ENCODE results near the gene PLA2G2A. TPM values are rescaled to one million over a fixed set of nuclear protein-coding genes. Genes with fewer than 3 reads are reported as not detected.

PLA2G2A gene
- total RNA-seq, 6 experiments from 2014 or later: 109 to 1,136 (median 151) TPM

DNA sequence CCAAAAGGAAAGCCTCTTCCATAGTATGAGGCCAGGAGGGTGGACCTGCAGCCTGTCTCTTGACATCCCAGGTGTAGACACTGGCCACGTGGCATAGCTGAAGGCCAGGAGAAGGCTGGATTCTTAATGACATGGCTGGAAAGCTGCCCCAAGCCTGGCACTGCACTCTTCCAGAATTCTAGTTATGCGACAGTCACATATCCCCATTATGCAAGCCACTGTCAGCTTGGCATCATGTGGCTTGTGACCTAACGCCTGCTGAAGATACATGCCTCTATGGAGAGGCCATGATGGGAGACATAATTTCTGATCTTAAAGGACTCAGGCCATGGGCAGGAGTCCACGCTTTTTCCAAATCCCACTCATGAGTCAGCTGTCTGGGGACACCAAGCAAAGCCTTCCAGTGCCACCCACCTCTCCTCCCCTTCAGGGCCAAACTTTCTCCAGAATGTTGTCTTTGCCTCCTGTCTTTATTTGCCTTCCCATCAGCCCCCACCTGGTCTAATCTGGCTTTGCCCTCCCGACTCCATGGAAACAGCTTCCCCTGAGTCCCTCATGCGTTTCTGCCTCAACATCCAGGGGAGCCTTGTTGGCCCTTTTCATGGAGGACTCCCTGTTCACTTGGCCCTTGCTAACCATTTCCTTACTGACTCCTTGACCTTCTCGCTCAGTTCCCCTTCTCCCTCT, 3.0 kb downstream of the PLA2G2A start:
- DNase-seq (peak in 2 of 3 donors; percentile 37 to 60), ATAC-seq (peak in 2 of 4 donors; percentile 7 to 11)
- Histone ChIP-seq H3K27me3 (no peaks in the 10 kb centered on the region), H3K27ac (peak overlapping the region in 1 of 3 donors; percentile 71), H3K4me1 (peaks cover 0 to 50% (median 5%) of the 10 kb centered on the region in 4 donors), H3K36me3 (no peaks in the 10 kb centered on the region), H3K4me3 (no peak overlapping the region), H3K9me3 (no peaks in the 10 kb centered on the region)
- TF ChIP-seq, protein P1, sequence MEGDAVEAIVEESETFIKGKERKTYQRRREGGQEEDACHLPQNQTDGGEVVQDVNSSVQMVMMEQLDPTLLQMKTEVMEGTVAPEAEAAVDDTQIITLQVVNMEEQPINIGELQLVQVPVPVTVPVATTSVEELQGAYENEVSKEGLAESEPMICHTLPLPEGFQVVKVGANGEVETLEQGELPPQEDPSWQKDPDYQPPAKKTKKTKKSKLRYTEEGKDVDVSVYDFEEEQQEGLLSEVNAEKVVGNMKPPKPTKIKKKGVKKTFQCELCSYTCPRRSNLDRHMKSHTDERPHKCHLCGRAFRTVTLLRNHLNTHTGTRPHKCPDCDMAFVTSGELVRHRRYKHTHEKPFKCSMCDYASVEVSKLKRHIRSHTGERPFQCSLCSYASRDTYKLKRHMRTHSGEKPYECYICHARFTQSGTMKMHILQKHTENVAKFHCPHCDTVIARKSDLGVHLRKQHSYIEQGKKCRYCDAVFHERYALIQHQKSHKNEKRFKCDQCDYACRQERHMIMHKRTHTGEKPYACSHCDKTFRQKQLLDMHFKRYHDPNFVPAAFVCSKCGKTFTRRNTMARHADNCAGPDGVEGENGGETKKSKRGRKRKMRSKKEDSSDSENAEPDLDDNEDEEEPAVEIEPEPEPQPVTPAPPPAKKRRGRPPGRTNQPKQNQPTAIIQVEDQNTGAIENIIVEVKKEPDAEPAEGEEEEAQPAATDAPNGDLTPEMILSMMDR (IDR thresholded peaks at IDR 0.05): no peak
- no peak for TF ChIP-seq POLR2A (IDR thresholded peaks at IDR 0.05)
- WGBS (ENCODE audit: insufficient coverage, low coverage, low lambda C conversion rate, missing lambda C conversion rate): 77% methylated on average over 4 of the region's 7 CpGs
- intact Hi-C loops (cut with DNase I): loop anchor here in 1 of 2 donors (10.0 kb wide), 1 partner anchor 188 kb away; no protein-coding TSS in a partner anchor

DNA sequence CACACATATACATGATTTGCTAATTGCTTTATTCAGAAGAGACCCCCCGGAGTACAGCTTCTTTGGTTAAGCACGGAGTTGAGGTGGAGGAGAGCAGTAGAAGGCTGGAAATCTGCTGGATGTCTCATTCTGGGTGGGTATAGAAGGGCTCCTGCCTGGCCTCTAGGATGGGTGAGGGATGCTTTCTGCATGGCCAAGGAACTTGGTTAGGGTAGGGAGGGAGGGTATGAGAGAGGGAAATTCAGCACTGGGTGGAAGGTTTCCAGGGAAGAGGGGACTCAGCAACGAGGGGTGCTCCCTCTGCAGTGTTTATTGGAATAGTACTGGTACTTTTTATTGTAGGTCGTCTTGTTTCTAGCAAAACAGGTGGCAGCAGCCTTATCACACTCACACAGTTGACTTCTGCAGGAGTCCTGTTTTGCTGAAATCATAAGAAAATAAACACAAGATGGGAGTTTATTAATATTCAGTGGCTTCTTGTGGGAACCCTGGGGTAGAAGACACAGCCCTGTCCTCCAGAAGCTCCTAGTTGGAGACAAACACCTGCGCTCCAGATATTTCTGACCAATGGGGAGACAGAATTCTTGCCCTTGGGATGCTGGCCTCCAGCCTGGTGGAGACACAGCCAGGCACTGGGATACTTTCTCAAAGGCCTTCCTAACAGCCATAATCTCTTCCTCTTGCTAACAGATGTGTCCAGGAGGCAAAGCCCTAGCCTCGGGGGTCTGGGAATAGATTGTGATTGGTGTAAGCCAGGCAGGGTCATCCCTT, 3.8 kb downstream of the PLA2G2A start:
- Histone ChIP-seq H3K4me1 (peaks cover 0 to 42% (median 5%) of the 10 kb centered on the region in 4 donors), H3K4me3 (no peak overlapping the region), H3K36me3 (no peaks in the 10 kb centered on the region), H3K27me3 (no peaks in the 10 kb centered on the region), H3K27ac (peak overlapping the region in 1 of 3 donors; percentile 71), H3K9me3 (no peaks in the 10 kb centered on the region)
- WGBS (ENCODE audit: insufficient coverage, low coverage, low lambda C conversion rate, missing lambda C conversion rate): 30% methylated on average over 6 of the region's 6 CpGs
- intact Hi-C loops (cut with DNase I): loop anchor here in 1 of 2 donors (10.0 kb wide), 1 partner anchor 189 kb away; no protein-coding TSS in a partner anchor
- peak in 1 of 3 donors; percentile 29 for DNase-seq
- no peak for TF ChIP-seq POLR2A (IDR thresholded peaks at IDR 0.05)
- TF ChIP-seq, protein P1 (IDR thresholded peaks at IDR 0.05): no peak
- peak in 2 of 4 donors; percentile 14 to 15 for ATAC-seq

DNA sequence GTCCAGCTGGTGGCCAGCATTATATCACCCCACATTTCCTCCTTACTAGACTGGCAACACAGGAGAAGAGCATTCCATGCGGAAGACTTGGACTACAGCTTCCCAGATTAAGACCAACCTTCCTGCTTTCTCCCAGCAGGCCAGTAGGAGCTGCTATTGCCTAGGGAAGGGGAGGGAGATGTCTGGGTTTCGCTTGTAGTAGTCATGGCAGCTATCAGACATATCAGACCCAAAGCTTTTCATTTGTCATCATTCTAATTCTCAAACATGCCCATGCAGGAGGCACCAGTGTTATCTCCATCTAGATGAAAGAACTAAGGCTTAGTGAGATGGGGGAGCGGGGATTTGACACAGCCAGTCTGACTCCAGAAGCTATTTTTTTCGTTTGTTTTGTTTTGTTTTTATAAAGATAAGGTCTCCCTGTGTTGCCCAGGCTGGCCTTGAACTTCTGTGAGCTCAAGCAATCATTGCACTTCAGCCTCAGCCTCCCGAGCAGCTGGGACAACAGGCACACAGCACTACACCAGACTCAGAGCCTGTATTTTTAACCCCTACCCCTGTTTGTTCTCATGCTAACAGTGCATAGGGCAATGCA, 4.5 kb downstream of the PLA2G2A start:
- H3K9me3 ChIP-seq: no peaks in the 10 kb centered on the region
- intact Hi-C loops (cut with DNase I): loop anchor here in 1 of 2 donors (10.0 kb wide), 1 partner anchor 190 kb away; no protein-coding TSS in a partner anchor
- peaks cover 0 to 35% (median 3%) of the 10 kb centered on the region in 4 donors for H3K4me1 ChIP-seq
- TF ChIP-seq, protein P1 (IDR thresholded peaks at IDR 0.05): peak; percentile 72 to 88 (median 82)
- TF ChIP-seq POLR2A (IDR thresholded peaks at IDR 0.05): no peak
- DNase-seq (peak; percentile 51 to 67 (median 55)), ATAC-seq (peak; percentile 47 to 81 (median 68))
- 21% methylated on average over 4 of the region's 5 CpGs for WGBS (ENCODE audit: insufficient coverage, low coverage, low lambda C conversion rate, missing lambda C conversion rate)
- H3K36me3 ChIP-seq: no peaks in the 10 kb centered on the region
- H3K4me3 ChIP-seq: no peak overlapping the region
- H3K27me3 ChIP-seq: no peaks in the 10 kb centered on the region
- peak overlapping the region in 1 of 3 donors; percentile 71 for H3K27ac ChIP-seq

DNA sequence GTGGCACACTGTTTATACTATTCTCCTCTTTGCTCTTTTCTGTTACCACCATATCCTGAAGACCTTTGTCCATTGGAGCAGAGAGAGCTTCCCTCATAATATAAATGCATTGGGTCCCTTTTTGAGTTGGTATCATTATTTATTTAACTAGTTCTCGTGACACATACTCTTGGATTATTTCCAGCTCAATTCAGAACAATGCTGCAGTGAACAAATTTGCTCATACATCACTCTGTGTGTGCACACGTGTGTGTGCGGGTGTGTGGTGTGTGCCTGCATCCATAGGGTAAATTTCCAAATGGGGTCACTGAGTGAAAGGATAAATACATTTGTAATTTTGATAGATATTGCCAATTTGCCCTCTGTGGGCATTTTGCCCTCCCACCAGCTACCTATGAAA, 5.8 kb downstream of the PLA2G2A start:
- DNase-seq: no peak
- WGBS (ENCODE audit: insufficient coverage, low coverage, low lambda C conversion rate, missing lambda C conversion rate): 37% methylated on average over 3 of the region's 3 CpGs

More for the DNA sequence above, 5.8 kb downstream of the PLA2G2A start:
- no peak for TF ChIP-seq POLR2A (IDR thresholded peaks at IDR 0.05)
- TF ChIP-seq, protein P1 (IDR thresholded peaks at IDR 0.05): no peak
- no peaks in the 10 kb centered on the region for H3K27me3 ChIP-seq
- ATAC-seq: no peak
- peaks cover 0 to 32% (median 3%) of the 10 kb centered on the region in 4 donors for H3K4me1 ChIP-seq
- no peak overlapping the region for H3K27ac ChIP-seq
- H3K36me3 ChIP-seq: no peaks in the 10 kb centered on the region
- H3K9me3 ChIP-seq: no peaks in the 10 kb centered on the region
- intact Hi-C loops (cut with DNase I): loop anchor here in 1 of 2 donors (10.0 kb wide), 1 partner anchor 191 kb away; no protein-coding TSS in a partner anchor
- no peak overlapping the region for H3K4me3 ChIP-seq

Measured in right lobe of liver (tissue), 6 donors.